HG02759 (cell line): Measurements from ENCODE around the gene RIOK3.
"Not testable (repeated sequence)": the region's sequence is repeated elsewhere in the genome, so short reads cannot be mapped to it uniquely, and the experiment has no call there.

Experiments used
- ATAC-seq: cut with Tn5 transposase; IDR thresholded peaks from one replicate; pipeline ENCODE4 v1.9.1; 2021; ENCODE audit warnings: mild to moderate bottlenecking, moderate library complexity; ENCODE audit not compliant: unreplicated experiment

RIOK3 gene

DNA sequence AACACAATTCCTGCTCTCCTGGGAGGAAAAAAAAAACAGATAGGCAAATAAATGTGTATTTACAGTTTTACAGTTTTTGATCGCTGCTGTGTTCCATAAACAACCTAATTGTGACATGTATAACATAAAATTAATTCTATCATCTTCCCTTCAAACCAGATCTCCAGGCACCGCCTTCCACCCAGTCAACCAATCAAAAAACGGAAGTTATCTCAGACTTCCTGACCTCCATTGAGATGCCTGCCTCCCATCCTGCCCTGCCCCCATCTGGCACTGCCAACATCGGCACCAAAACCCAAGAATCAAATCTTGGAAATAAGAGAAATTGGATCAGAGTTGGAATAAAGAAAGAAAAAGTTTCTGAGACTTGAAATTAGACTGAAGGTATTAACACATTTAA, 3.1 kb upstream of the RIOK3 start:
- ATAC-seq = no peak

GRCh38 chr18:23451011-23451410, 2.1 kb upstream of the RIOK3 start:
- ATAC-seq = no peak

DNA sequence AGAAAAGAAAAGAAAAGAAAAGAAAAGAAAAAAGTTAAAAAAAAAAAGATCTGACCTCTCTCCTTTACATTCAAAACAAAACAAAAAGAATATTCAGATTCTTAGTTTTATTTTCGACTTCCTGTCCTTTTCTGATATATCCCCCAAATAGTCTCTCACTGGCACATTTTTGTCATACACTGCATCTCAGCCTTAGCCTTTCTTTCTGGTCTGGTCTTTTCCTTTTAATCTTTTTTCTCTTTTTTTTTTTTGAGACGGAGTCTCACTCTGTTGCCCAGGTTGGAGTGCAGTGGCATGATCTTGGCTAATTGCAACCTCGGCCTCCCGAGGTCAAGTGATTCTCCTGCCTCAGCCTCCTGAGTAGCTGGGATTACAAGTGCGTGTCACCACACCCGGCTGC, 1.6 kb upstream of the RIOK3 start:
- no peak for ATAC-seq

DNA sequence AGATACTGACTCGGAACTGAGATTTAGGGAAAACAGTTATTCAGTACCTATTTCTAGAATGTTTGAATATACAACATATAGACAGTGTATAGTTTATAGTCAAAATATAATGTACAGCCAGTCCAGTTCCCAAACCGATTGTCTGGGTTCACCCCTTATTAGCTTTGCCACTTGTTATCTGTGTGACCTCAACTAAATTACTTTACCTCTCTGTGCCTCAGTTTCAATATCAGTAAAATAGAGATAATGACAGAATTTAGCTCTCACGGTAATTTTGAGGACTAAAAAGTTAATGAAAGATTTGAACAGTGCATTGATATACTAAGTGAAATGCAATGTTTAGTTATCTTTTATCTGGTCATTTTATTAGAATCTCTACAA, 750 bp upstream of the RIOK3 start:
- no peak for ATAC-seq

GRCh38 chr18:23453680-23454058, 582 bp downstream of the RIOK3 start:
- ATAC-seq = no peak

GRCh38 chr18:23456835-23457234, 3.7 kb downstream of the RIOK3 start:
- no peak for ATAC-seq

GRCh38 chr18:23458830-23459529, 5.9 kb downstream of the RIOK3 start:
- ATAC-seq = no peak

- no peak for ATAC-seq
Observed at GRCh38 chr18:23459530-23459921, 6.4 kb downstream of the RIOK3 start.

DNA sequence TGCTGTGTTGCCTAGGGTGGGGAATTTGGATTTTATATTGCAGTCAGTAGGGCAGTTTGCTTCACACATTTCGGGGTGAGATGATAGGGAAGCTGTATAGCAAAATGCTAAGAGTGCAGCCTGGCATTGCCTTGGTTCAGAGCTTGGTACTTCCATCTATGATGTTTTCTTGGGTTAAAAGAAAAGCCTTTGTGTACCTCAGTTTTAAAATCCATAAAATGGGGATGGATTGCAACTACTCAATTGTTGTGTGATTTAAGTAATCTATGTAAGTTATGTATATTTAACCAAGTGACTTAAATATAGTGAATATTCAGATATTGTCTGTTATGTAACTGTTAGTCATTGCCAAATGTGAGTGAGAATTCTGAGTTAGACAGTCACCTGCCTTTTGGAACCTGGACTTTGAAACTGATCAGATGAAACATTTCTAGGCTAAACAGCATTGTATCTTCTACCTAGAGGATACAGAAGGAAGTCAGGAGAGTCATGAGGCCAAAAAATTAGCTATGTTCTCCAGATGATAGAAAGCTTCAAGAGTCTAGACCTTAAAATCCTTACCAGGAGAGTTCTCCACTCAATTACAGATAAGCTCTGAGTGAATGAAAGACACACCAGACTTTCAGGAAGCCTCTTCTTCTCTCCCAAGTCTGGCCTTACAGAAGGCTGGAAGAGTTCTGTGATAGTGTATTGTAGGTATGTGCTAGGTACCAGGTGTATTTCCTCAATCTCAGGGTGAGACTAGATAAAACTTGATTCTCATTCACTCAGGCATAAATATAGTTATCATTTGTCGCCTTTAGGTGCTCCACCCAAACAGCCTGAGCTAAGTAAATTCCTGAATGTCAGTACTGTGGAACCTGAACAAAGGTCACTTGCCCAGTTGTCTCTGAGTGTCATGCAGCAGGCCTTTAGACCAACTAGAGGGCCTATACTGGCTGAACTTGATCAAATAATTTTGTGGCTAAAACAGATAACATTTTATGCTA, 7.5 kb downstream of the RIOK3 start:
- no peak for ATAC-seq

- no peak for ATAC-seq
Observed at GRCh38 chr18:23462876-23463275, 9.8 kb downstream of the RIOK3 start.

- ATAC-seq = no peak
Observed at GRCh38 chr18:23468753-23469459, 15.8 kb downstream of the RIOK3 start.

DNA sequence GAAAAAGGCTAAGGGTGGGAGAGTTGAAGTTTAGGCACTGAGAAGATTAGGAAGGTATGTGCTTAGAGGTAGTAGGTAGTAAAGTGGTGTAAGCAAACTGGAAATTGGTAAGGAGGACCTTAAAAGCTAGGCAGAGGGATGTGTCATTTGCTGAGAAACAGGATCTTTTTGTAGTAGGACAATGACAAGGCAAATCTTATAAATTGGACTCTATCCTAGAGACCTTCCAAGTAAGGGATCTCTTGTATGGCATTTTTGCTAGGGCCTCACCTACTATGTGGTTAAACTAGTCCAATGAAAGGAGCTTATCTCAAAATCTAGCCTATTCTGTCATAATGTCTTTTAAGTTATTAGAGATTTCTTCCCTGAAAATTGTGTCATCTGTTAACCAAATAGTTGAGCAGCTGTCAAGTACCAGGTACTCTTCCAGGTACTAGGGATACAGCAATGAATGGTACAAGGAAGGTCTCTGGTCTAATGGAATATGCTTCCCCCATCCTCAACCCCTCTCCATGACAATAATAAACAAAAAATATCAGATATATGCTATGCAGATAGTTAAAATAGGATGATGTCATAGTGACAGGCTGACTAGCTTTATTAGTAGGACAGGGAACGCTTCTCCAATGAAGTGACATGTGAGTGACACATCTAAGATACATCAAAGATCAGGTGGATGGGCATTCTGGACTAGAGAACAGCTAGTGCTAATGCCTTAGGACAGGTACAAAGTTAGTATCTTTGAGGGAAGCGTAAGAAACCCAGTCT, 17.7 kb downstream of the RIOK3 start:
- no peak for ATAC-seq

GRCh38 chr18:23471486-23471885, 18.4 kb downstream of the RIOK3 start:
- no peak for ATAC-seq

DNA sequence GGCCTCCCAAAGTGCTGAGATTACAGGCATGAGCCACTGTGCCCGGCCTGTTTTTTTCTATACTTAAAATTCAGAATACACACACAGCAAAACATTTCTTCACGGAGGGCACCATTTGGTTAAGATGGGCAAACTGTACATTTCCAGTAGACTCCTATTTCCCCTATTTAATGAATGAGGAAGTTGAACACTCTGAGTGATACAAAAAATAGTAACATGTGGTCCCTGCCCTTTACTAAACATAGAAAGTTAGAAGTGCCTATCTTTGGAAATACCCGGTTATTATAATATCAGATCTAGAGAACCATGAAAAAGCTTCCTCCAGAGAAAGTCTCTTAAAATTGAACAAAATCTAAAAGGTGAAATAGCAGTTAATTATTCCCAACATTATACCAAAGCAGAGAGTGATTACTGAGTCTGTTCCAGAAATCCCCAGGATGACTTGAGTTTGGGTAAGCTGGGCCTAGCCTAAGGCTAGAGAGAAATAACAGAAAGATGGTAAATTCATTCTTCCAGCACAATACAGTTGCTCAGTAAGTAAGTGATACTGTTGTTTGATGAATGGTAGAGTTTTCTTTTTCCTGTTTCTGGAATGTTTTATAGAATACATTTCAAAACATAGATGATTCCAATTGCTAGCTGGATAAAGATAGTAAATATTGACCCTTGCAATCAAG, 26.9 kb downstream of the RIOK3 start:
- ATAC-seq = peak; percentile 69

- ATAC-seq = no peak
Observed at GRCh38 chr18:23484561-23485182, 31.6 kb downstream of the RIOK3 start.

- no peak for ATAC-seq
Observed at GRCh38 chr18:23485386-23485785, 32.3 kb downstream of the RIOK3 start.

DNA sequence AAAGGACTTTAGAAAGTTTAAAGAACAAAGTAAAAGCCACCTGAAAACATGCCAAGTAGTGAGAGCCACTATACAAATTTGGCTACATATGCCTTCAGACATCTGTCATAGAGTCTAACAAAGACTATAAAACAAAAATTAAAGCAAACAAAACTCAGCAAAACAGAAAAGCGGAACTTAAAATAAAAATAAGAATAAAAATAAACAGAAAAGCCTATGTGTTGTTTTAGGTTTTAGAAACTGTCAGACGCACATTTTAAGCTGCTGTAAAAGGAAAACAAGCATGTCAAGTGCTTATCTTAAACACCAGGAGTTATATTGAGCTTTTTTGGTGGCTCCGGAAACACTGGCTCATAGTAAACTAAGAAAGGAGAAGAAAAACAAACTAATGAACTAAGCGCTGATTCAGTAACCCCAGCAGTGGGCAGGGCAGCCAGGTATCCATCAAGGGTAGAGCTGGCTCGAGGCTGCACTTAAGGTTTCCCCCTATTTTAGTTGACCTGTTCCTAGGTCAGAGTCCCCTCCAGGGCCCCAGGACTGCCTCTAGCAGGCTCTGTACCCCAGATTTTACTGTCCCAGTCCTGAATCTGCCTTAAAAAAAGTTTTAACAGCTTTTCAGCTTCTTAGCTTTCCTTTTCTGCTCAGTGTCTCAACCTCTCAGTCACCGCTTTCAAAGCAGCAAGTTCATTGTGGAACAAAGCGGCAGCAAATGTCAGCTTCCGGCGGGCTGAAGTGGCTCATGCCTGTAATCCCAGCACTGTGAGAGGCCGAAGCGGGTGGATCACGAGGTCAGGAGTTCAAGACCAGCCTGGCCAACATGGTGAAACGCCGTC, 34.9 kb downstream of the RIOK3 start:
- peak; percentile 81 for ATAC-seq

DNA sequence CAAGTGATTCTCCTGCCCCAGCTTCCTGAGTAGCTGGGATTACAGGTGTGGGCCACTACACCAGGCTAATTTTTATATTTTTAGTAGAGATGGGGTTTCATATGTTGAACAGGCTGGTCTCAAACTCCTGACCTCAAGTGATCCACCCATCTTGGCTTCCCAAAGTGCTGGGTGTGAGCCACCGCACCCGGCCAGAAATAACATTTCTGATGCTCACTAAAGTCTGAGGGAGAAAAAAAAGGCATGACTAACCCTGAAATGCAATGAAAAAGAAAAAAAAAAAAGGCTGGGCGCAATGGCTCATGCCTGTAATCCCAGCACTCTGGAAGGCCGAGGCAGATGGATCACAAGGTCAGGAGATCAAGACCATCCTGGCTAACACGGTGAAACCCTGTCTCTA, 36.5 kb downstream of the RIOK3 start:
- not testable (repeated sequence) for ATAC-seq

- no peak for ATAC-seq
Observed at GRCh38 chr18:23493654-23494053, 40.6 kb downstream of the RIOK3 start.
